ENCODE measurements around the gene SGTA.

GRCh38 chr19:2720777-2721569 lies 62.1 kb downstream of the SGTA start, which contains the start of gene DIRAS1:
- TF ChIP-seq POLR2A (IDR thresholded peaks at IDR 0.05) (no peak), CTCF (IDR thresholded peaks at IDR 0.05) (no peak)
